NOMO-1 (cell line): ENCODE data around the gene TIMP2.
A peak's percentile ranks its signal among the peaks of the same experiment; 100 is the strongest.
"Not testable (repeated sequence)": the region's sequence is repeated elsewhere in the genome, so short reads cannot be mapped to it uniquely, and the experiment has no call there.

ENCODE experiments used
- DNase-seq, 2 experiments: peaks; one replicate each; lab custom pipeline; 2025; ENCODE audit not compliant: unreplicated experiment in 2 of 2; lab: John Stamatoyannopoulos, UW

TIMP2 gene

DNA sequence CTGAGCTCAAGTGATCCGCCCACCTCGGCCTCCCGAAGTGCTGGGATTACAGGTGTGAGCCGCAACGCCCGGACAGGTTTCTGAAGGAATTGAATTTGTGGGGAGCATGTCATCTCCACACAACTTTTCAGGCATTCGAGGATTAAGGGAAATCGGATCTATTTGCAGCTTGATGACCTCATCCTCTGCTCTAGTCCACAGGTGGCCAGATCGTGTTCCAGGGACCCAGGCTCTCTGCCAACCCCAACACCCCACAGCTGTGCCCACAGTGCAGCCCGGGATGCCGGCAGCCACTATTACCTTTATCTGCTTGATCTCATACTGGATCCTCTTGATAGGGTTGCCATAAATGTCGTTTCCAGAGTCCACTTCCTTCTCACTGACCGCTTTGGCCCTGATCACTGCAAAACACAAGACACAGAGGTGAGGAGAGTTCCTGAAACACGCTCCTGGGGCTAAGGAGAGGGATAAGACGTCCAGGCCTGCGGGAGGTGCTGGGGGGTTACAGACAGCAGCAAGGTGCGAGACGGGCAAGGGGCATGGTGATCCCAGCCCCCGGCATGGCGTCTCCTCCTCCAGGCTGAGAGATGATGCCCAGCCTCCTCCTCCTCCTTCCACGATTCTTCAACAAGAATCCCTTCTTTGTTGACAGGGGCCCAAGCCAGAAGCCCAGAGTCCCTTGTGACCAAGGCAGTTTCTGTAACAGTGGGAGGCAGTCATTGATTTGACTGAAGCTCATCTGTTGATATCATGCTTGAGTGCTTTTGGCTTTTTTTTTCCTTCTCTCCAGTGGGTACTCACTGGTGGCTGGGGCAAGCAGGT lies 51.5 kb downstream of the TIMP2 start:
- DNase-seq = no peak

DNA sequence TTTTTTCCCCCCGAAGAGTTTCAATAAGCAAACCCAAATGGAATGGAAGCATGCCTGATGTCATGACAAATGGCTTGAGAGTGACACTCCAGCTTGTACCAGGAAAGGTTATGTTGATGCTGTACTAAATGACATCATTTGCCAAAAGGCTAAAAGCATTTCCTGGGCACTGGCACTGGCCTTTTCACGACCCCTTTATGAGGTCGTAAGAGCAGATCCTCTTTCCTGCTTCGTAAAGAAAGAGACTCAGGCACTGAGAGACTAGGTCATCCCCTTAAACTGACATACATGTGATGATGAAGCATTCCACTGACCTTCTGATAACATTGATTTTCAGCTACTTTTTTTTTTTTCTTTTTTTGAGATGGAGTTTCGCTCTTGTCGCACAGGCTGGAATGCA lies 52.7 kb downstream of the TIMP2 start:
- DNase-seq = no peak

DNA sequence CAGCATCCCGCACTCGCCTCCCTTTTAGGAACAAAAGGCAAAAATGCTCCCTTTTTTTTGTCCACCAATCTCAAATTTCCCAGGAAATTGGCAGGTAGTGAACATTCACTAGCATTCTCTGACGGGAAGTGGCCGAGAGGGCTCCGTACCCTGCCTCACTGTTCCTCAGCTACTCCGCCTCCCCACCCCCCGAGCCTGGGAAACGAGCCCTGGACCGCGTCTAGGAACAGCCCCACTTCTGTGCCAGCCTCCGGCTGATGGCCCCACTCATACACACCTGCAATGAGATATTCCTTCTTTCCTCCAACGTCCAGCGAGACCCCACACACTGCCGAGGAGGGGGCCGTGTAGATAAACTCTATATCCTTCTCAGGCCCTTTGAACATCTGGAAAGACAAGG lies 54.6 kb downstream of the TIMP2 start:
- no peak for DNase-seq

DNA sequence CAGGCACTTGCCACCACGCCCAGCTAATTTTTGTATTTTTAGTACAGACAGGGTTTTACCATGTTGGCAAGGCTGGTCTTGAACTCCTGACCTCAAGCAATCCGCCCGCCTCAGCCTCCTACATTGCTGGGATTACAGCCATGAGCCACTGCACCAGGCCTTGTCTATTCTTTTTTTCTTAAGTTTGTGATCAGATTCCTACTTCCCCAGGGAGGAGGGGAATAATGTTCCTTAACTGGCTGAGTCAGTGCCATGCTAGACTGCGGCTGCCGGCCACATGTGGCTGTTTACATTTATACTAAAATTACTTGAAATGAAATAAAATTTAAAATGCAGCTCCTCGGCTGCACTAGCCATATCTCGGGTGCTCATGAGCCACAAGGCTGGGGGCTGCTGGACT lies 56.8 kb downstream of the TIMP2 start:
- DNase-seq = no peak

DNA sequence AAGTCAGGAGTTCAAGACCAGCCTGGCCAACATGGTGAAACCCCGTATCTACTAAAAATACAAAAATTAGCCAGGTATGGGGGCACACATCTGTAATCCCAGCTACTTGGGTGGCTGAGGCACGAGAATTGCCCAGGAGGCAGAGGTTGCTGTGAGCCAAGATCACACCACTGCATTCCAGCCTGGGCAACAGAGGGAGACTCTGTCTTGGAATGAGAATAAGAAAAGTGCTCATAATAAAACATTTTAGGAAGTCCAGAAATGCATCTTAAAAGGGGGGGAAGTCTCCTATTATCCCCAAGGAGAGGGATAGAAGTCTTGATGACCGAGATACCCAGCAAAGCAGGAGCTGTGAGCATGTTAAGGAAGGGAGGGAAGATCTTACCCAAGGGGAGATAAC lies 58.1 kb downstream of the TIMP2 start:
- not testable (repeated sequence) for DNase-seq

DNA sequence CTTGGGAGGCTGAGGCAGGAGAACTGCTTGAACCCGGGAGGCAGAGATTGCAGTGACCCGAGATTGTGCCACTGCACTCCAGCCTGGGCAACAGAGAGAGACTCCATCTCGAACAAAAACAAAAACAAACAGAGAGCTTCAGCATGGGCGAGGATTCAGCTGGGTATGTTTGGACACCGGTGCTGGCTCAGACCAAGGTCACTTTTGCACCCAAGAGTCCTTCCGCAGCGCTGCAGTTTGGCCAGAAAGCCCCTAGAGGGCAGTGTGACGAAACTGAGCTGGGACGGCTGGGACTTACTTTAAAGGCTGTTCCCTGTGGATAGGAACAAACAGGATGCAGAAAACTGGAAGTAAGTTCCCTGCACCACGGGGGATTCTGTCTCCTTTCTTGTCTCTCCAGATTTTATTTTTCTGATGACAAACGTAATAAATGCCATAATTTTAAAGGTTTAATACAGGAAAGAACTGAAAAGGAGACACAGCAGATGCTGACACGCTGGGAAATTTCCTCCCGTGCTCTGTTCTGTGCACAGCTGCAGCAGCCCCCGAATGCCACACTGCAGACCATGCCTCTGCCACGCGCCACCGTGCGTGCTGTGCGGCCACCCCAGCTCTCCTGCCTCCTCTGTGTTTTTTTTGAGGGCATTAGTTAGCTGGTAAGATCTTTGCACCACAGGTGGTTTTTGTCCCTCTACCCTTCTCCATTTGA lies 59.4 kb downstream of the TIMP2 start:
- DNase-seq = peak; percentile 15 to 33

DNA sequence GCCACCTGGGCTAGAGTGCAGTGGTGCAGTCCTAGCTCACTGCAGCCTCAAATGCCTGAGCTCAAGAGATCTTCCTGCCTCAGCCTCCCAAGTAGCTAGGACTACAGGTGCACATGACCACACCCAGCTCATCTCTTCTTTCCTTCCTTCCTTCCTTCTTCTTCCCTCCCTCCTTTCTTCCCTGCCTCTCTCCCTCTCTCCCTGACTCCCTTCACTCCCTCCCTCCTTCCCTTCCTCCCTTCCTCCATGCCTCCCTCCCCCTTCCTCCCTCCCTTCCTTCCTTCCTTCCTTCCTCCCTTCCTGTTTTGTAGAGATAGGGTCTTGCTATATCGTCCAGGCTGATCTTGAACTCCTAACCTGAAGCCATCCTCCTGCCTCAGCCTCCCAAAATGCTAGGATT lies 61.1 kb downstream of the TIMP2 start:
- no peak for DNase-seq

DNA sequence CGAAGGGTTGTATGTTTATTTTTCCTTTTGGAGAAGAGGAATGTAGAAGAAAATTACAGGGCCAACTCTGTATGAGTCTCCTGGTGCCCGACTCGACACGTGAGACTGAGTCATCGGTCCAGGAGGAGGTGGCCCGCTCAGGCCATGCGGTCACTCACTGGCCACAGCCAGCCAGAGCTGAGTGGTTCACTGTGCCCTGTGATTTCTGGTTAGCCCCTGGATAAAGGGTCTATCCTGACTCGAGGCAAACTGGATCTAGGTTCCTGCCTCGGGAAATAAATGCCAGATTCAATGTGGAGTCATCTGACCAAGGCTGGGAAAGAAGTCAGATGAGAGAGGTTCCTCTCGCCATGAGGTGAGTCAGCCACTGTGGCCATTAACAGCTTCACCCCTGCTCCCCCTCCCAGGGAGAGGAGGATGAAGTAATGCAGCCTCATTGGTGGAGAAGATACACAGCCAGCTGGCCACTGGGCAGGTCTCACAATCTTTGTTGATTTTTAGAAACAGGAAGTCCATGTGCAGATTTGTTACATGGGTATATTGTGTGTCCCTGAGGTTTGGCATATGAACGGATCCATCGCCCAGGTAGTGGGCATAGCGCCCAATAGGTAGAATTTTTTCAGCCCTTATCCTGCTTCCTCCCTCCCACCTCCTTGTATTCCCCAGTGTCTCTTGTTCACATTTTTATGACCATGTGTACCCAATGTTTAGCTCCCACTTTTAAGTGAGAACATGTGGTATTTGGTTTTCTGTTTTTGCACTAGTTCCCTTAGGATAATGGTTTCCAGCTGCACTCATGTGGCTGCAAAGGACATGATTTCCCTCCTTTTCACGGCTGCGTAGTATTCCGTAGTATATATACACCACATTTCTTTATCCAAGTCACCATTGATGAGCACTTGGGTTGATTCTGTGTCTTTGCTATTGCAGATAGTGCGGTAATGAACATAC lies 62.8 kb downstream of the TIMP2 start:
- peak; percentile 54 to 86 for DNase-seq

DNA sequence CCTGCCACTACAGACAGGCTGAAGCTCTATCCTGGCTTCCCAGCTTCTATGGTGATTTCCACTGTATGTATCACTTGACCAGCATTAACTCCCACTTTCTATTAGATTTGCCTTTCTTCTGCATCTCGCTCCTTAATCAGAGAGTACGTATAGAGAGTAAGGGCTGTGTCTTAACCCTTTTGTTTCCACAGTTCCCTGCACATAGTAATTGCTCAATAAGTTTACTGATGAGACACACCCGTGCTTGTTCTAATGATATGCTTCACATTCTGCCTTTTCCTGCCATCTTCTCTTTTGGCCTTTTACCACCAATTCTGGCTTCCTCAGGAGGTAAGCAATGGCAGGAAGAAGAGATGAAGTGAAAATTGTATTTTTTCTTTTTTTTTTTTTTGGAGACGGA lies 64.0 kb downstream of the TIMP2 start:
- no peak for DNase-seq

DNA sequence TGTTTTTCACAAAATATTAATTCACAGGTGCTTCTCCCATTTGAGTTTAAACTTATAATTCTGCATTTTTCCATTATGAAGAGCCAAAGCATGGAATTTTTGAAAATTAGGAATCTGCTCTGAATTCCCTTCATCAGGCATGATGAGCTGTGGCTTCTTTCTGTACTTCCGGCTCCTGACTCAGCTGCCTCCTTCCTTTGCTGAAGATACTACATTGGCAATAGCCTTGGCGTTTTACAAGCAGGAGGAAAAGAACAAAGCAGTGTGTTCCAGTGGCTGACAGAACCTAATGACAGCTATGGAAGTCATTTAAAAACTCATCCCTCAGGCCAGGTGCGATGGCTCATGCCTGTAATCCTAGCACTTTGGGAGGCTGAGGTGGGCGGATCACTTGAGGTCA lies 66.1 kb downstream of the TIMP2 start:
- no peak for DNase-seq

DNA sequence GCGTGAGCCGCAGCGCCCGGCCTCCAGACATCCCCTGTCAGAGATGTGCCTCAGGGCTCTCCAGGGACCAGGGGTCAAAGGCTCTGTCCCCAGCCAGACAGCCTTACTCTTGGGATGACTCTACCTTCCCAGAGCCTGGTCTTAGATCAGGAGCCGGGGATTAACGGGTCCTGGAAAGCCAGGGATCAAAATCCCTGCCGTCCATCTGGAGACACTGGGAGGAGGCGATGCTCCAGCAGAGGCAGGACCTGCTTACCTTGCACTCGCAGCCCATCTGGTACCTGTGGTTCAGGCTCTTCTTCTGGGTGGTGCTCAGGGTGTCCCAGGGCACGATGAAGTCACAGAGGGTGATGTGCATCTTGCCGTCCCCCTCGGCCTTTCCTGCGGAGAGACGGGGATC lies 67.9 kb downstream of the TIMP2 start:
- no peak for DNase-seq

DNA sequence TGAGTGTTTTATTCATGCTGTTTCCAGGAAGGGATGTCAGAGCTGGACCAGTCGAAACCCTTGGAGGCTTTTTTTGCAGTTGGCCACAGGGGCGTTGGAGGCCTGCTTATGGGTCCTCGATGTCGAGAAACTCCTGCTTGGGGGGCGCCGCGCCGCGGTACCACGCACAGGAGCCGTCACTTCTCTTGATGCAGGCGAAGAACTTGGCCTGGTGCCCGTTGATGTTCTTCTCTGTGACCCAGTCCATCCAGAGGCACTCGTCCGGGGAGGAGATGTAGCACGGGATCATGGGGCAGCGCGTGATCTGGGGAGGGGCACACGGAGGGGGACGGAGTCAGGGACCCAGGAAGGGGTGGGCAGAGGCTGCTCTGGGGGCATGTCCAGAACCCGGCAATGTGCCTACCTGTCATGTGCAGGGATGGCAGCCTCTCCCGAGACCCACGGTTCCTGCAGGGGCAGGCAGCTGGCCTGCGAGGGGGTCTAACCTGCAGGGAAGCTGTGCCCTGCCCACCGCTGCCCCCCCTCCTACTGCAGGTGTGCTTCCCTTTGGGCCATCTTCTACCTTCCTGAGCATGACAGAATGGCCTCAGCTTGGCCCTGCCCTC lies 69.5 kb downstream of the TIMP2 start:
- DNase-seq = no peak

DNA sequence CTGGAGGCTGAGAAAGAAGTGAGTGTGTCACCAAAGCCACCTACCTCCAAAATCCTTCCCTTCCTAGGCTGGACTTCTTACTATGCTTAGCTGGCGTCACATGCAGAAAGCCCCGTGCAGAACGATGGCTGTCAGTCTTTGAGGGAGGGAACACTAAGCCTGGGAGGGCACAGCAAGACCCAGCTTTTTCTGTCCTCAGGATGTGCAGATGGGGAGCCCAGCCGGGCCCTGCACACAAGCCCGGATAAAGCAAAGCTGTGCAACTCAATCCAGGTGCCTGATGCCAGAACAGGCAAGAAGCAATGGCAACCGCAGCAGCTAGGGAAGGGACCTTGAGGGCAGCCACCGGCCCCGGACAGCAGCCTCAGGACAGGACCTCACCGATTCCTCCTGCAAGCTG lies 70.7 kb downstream of the TIMP2 start:
- DNase-seq = no peak

DNA sequence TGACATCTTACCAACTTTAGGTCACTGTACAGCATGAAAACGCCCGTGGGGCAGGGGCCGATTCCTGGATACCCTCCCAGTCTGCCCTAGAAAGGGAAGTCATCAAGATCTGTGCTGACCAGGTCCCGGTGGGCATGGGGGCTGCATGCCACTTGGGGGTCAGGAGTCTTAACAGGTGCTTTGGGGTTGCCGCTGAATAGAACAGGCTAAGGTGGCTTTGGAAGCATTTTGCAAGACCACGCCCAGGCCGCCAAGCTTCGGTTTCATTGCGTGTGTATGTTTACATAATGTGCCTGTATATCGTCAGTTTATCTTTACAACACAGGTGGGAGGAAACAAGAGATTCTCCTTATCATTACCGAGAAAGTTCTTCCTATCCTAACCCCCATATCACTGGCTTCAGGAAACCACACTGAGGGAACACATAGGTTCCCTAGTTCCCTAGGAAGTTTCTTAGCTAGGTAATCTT lies 71.2 kb downstream of the TIMP2 start:
- no peak for DNase-seq

DNA sequence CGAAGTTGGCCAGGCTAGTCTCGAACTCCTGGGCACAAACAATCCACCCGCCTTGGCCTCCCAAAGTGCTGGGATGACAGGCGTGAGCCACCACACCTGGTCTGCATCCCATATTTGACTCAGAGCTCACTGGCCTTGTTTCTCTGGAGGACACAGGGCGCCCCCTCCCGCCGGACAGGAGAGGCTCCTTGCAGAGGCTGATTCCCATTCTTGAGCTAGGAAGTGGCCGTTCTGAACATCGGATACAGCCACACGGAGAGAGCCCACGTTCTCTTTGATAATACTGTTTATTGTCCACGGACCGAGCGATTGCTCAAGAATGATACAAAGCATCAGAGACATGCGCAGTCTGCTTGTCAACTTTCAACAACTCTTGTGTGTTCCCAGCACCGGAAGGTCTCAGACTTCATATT lies 72.5 kb downstream of the TIMP2 start:
- DNase-seq = no peak

DNA sequence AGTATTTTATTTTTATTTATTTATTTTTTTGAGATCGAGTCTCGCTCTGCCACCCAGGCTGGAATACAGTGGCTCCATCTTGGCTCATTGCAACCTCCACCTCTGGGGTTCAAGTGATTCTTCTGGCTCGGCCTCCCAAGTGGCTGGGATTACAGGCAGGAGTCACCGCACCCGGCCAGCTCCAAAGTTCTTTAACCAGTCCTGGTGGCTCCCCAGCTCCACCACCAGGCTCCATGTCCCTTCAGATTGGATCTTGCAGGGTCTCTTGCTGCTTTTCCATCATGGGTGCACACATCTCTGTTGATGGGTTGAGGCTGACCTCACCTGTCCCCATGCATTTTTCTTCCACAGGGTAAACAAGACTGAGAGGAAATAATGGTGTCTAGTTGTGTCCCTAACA lies 76.2 kb downstream of the TIMP2 start:
- DNase-seq = no peak

DNA sequence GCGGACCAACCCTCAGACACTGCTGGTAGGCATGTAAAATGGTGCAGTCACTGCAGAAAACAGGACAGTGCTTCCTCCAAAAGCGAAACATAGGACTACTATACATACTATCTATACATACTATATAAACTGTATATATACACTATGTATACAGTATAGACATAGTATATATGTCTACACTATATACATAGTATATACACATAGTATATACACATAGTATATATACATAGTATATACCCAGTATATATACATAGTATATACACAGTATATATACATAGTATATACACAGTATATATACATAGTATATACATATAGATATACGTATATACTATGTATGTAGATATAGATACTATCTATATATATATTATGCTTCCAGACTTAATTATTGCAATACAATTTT lies 78.1 kb downstream of the TIMP2 start:
- DNase-seq = no peak

DNA sequence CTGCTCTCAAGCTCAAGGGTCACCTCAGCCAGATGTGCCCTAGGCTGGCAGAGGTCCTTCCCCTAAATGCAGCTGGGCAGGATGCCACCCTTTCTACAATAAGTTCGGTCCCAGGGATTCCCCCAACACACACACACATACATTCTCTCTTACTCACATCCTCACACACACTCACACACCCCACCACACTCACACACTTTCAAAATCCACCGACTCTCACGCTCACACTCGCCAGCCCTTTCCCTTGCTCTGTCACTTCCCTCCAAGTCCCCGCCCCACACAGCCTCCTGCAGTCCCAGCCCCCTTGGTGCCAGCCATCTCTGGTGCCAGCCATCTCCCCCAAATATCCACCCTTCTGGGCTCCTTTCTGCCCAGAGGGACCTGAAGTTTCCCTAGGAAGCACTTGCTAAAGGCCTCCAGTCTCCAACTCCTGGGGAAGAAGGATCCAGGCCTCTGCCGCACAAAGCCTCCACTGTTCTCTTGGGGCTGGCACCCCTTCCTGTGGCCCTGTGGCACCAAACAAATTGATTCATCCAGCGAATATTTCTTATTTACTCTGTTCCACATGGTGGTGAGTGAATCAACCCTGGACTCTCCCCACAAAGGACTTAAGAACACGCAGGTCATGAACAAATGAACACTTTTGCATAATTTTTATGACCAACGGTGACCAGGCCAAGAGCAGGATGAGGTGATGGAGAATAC lies 80.7 kb downstream of the TIMP2 start:
- no peak for DNase-seq

DNA sequence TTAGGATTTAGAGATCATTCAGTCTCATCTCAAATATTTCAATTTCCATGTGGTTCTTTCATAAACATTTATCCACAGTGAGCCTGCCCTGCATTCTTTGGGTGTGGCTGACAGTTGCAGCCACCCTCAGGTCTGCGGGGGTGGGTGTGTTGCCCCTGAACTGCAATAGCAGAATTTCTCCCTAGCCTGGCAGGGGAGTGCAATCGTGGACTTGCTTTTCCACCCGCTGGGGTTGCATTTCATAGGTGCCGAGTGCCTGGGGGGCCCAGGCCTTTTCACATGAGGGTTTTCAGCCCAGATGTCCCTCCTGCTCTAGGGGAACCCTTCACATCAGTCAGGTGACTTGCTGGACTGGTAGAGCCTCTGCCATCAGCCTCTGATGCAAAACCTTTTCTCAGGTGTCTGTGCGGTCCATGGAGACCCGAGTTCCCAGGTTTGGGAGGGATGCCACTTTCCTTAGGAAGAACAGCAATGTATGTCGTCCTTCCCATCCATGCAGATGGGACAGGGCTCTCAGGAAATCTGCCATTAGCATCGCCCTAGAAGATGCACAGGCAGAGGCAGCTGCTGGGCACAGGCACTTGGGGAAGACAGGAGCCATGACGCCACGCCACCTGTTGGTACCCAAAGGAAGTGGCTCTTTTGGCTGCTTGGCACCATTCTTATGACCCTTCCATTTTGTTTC lies 82.2 kb downstream of the TIMP2 start:
- peak; percentile 23 to 33 for DNase-seq
